HUES6 (cell line): ENCODE results near the gene RHOT2.
A peak's percentile ranks its signal among the peaks of the same experiment; 100 is the strongest.
"Not testable (repeated sequence)": the region's sequence is repeated elsewhere in the genome, so short reads cannot be mapped to it uniquely, and the experiment has no call there.

Experiments used
- H3K27ac ChIP-seq: 2 replicates; pipeline ENCODE4 v1.7.0; 2013; ENCODE audit warnings: low read depth, mild to moderate bottlenecking, low read length, inconsistent platforms
- H3K27me3 ChIP-seq: 2 replicates; pipeline ENCODE4 v1.6.1; 2013; ENCODE audit warnings: low read length; ENCODE audit not compliant: control insufficient read depth, insufficient read depth
- H3K36me3 ChIP-seq: 2 replicates; pipeline ENCODE4 v1.6.1; 2013; ENCODE audit warnings: low read length; ENCODE audit not compliant: control insufficient read depth, insufficient read depth
- H3K4me1 ChIP-seq: 2 replicates; pipeline ENCODE4 v1.6.1; 2013; ENCODE audit warnings: low read length; ENCODE audit not compliant: control insufficient read depth, insufficient read depth
- H3K4me3 ChIP-seq: 2 replicates; pipeline ENCODE4 v1.5.1; 2013; ENCODE audit warnings: low read depth, low read length
- H3K9ac ChIP-seq: one replicate; pipeline ENCODE4 v1.6.1; 2013; ENCODE audit warnings: mild to moderate bottlenecking, low read length
- H3K9me3 ChIP-seq: 2 replicates; pipeline ENCODE4 v1.6.1; 2013; ENCODE audit warnings: low read depth, low read length; ENCODE audit not compliant: control insufficient read depth, insufficient read depth

Gene RHOT2

DNA sequence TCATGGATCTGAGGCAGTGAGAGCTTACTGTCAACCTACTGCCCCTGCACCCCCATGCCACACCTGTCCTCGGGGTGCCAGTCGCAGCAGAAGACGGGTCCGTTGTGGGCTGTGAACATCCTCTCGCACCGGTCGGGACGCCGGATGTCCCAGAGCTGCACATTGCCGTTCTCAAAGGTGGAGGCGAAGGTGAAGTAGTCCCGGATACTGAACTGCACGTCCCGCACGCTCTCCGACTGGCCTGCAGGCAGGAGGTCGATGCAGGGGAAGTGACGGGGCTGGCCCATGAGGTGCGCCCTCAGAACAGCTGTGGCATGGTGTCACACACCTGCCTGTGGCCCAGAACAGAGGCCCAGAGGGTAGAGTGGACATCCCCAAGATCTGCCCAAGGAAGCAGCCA is 19.6 kb downstream of the RHOT2 start:
- H3K4me3 ChIP-seq = no peak overlapping the region
- no peak overlapping the region for H3K27ac ChIP-seq
- peaks cover 18% of the 10 kb centered on the region for H3K27me3 ChIP-seq
- H3K9me3 ChIP-seq = no peaks in the 10 kb centered on the region
- no peak overlapping the region for H3K9ac ChIP-seq
- H3K36me3 ChIP-seq = peaks cover 28% of the 10 kb centered on the region
- H3K4me1 ChIP-seq = peaks cover 15% of the 10 kb centered on the region

- H3K36me3 ChIP-seq = peaks cover 20% of the 10 kb centered on the region
- no peak overlapping the region for H3K27ac ChIP-seq
- peaks cover 36% of the 10 kb centered on the region for H3K27me3 ChIP-seq
- H3K9me3 ChIP-seq = no peaks in the 10 kb centered on the region
- peak overlapping the region; percentile 86 for H3K4me3 ChIP-seq
- H3K9ac ChIP-seq = peak overlapping the region; percentile 79
- H3K4me1 ChIP-seq = peaks cover 8% of the 10 kb centered on the region
Measured at GRCh38 chr16:689175-689897, 21.4 kb downstream of the RHOT2 start.

GRCh38 chr16:691242-691641 is 23.3 kb downstream of the RHOT2 start:
- not testable (repeated sequence) for H3K4me3 ChIP-seq, H3K9me3 ChIP-seq, H3K27ac ChIP-seq, H3K9ac ChIP-seq
- peaks cover 14% of the 10 kb centered on the region for H3K4me1 ChIP-seq
- peaks cover 17% of the 10 kb centered on the region for H3K36me3 ChIP-seq
- peaks cover 54% of the 10 kb centered on the region for H3K27me3 ChIP-seq

DNA sequence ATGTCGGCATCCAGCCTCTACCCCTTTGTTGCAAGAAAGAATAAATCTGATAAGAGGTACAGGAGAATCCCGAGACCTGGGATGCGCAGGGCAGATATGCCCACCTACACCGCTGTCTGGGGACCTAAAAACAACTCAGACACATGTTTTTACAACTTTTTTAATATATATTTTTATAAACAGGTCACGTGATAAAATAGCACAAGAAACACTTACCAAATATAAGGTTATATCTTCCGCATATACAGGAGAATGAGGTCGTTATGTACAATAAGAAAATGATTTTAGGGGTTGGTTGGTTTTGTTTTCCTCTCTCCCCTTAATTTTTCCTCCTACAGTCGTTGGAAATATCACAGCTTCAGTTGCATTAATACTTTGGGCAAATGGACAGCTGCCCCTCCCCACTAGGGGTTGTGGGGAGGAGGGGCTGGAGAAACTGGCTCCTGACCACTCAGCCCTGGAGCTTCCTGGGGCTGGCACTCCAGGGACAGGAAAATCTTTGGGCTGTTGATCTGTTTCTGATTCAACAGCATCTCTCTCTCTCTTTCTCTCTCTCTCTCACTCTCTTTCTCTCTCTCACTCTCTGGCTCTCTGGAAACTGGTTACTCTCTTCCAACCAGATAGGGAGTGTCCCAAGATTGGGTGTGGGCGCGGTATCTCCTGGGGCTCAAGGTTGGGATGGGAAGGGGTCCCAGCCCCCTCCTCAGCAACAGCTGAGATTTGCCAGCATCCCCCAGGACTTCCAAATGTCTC is 24.6 kb downstream of the RHOT2 start:
- no peak overlapping the region for H3K27ac ChIP-seq
- no peaks in the 10 kb centered on the region for H3K9me3 ChIP-seq
- peaks cover 67% of the 10 kb centered on the region for H3K27me3 ChIP-seq
- peaks cover 14% of the 10 kb centered on the region for H3K4me1 ChIP-seq
- peaks cover 4% of the 10 kb centered on the region for H3K36me3 ChIP-seq
- no peak overlapping the region for H3K4me3 ChIP-seq
- H3K9ac ChIP-seq = no peak overlapping the region

DNA sequence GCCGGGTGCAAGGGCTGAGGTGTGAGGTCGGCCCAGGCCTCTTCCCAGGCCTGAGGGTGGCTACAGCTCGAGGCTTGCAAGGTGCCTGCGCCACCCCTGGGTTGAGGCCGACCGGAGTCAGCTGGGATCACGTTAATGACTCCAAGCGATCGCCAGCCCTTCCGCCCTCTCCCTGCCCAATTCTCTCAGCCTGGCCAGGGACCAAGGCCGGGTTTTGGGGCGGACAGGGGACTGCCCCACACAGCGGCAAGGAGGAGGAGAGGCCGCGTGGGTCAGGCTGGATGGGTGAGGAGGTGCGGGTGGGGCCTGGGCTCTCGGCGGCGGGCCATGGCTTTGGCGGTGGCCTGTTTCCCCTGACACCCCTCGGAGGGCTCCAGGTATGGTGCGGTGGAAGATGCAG is 25.4 kb downstream of the RHOT2 start:
- H3K9ac ChIP-seq = no peak overlapping the region
- H3K27ac ChIP-seq = no peak overlapping the region
- H3K4me3 ChIP-seq = peak overlapping the region; percentile 56
- H3K36me3 ChIP-seq = no peaks in the 10 kb centered on the region
- peaks cover 76% of the 10 kb centered on the region for H3K27me3 ChIP-seq
- H3K9me3 ChIP-seq = no peaks in the 10 kb centered on the region
- H3K4me1 ChIP-seq = peaks cover 14% of the 10 kb centered on the region

DNA sequence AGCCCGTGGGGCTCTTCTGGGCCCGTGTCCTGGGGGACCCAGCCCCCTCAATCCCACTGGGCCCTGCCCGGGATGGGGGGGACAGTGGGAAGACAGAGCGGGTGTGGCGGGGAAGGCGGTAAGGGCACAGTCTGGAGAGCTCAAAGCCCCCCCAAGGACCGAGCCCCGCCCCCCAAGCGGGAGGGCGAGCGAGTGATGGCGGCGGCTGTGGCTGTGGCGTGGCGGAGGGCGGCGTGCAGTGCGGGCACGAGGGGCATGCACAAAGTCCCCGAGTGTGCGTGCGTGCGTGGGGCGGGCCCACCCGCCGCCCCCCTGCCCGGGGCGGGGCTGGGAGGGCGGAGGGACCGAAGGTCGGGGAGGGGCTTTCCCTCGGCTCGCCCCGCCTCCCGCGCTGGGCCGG is 25.8 kb downstream of the RHOT2 start:
- Histone ChIP-seq H3K9me3 (no peaks in the 10 kb centered on the region), H3K4me3 (peak overlapping the region; percentile 56), H3K27ac (no peak overlapping the region), H3K4me1 (peaks cover 14% of the 10 kb centered on the region), H3K36me3 (no peaks in the 10 kb centered on the region), H3K27me3 (peaks cover 78% of the 10 kb centered on the region), H3K9ac (no peak overlapping the region)

GRCh38 chr16:694187-694862 is 26.4 kb downstream of the RHOT2 start:
- Histone ChIP-seq H3K27ac (no peak overlapping the region), H3K4me3 (peak overlapping the region; percentile 56), H3K9me3 (no peaks in the 10 kb centered on the region), H3K27me3 (peaks cover 84% of the 10 kb centered on the region), H3K9ac (no peak overlapping the region), H3K4me1 (peaks cover 10% of the 10 kb centered on the region), H3K36me3 (no peaks in the 10 kb centered on the region)

DNA sequence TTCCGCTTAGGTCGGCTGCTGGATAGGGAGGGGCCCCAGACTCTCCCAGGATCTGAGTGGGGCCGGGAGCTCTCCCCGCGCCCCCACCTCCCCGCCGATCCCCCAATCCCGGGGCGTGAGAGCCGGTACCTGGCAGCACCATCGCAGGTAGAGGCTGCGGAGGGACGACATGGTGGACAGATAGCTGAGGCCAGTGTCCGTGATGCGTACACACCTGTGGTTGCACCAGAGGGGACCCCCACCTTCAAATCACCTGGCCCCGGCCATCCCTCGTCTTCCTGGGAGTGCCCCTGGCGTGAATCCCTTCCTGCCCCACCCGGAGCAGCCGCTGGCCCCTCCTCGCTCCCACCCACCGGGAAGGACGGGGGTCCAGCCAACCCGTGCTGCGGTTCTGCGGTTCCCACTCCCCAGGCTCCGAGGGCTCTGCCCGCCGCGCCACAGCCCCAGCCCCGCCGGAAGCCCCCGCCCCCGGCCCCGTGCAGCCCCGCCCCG is 27.0 kb downstream of the RHOT2 start:
- Histone ChIP-seq H3K4me3 (peak overlapping the region; percentile 56), H3K4me1 (peaks cover 6% of the 10 kb centered on the region; the same call in 1 of the 2 replicates), H3K9me3 (no peaks in the 10 kb centered on the region), H3K36me3 (no peaks in the 10 kb centered on the region), H3K27me3 (peaks cover 90% of the 10 kb centered on the region), H3K27ac (no peak overlapping the region), H3K9ac (no peak overlapping the region)

DNA sequence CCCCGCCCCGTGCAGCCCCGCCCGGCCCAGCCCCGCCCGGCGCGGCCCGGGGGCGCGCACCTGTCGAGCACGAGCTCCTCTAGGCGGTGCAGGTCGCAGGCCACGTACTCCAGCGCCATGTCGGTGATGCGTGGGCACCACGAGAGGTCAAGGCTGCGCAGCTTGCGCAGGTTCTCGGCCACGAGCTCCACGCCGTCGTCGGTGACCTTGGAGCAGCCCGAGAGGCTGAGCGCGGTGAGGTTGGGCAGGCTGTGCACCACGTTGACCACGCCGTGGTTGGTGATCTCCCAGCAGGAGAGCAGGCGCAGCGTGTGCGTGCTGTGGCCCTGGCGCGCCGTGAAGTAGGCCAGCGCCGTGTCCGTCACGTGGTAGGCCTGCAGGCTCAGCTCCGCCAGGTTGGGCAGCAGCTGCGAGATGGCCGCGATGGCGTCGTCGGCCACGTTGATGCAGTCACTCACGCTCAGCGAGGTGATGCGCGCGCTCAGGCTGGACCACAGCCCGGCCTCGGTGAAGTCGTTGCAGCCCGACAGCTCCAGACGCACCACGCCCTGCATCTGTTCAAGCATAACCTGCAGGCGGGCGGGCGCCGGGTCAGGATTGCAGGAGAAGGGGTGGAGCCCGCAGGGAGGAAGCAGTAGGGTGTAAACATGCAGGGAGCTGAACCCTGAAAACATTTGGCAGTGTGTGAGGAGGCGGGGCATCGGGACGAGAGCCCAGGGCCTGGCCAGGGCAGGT is 27.6 kb downstream of the RHOT2 start:
- Histone ChIP-seq H3K9me3 (no peaks in the 10 kb centered on the region), H3K4me1 (peaks cover 6% of the 10 kb centered on the region; the same call in 1 of the 2 replicates), H3K9ac (no peak overlapping the region), H3K4me3 (peak overlapping the region; percentile 58), H3K27ac (no peak overlapping the region), H3K36me3 (no peaks in the 10 kb centered on the region), H3K27me3 (peaks cover 96% of the 10 kb centered on the region)

- Histone ChIP-seq H3K9ac (no peak overlapping the region), H3K9me3 (no peaks in the 10 kb centered on the region), H3K27me3 (peaks cover 98% of the 10 kb centered on the region), H3K4me1 (peaks cover 11% of the 10 kb centered on the region; the same call in 1 of the 2 replicates), H3K27ac (no peak overlapping the region), H3K4me3 (no peak overlapping the region), H3K36me3 (no peaks in the 10 kb centered on the region)
Measured at GRCh38 chr16:698911-699671, 31.2 kb downstream of the RHOT2 start.
